BJ (cell line): Measurements from ENCODE around the gene RRAS. TPM values are rescaled to one million over a fixed set of nuclear protein-coding genes. Genes with fewer than 3 reads are reported as not detected.

Experiments
- CTCF ChIA-PET: fragments of 350-600 bp; formaldehyde crosslinking; extraction: SDS; loops from one replicate; lab custom pipeline; 2021; ENCODE audit warnings: antibody characterized with exemption, inconsistent platforms; lab: Yijun Ruan, JAX
- POLR2A ChIA-PET: fragments of 300-600 bp; sonication (Branson Sonifier 250); formaldehyde crosslinking; extraction: SDS; loops from one replicate; lab custom pipeline; 2021; ENCODE audit warnings: antibody characterized with exemption; lab: Charles Lee
- DNase-seq: peaks from one replicate; pipeline ENCODE4 v3.0.0-alpha.2; 2011; ENCODE audit warnings: low read depth
- H3K27me3 ChIP-seq: 2 replicates; pipeline ENCODE4 v1.6.0; 2011; ENCODE audit warnings: low read length; ENCODE audit not compliant: control insufficient read depth, insufficient read depth
- H3K36me3 ChIP-seq: 2 replicates; pipeline ENCODE4 v1.5.1; 2011; ENCODE audit warnings: low read length; ENCODE audit not compliant: control insufficient read depth, insufficient read depth
- H3K4me3 ChIP-seq: 2 replicates; pipeline ENCODE4 v1.5.1; 2011; ENCODE audit warnings: low read depth, mild to moderate bottlenecking, control low read depth, low read length
- polyA plus RNA-seq: library from polyadenylated mRNA; depleted of rRNA; stranded (reverse); fragments of >200 nt; gene quantifications from 2 replicates; pipeline ENCODE4 v1.2.3, GENCODE V29; 2011
- TF ChIP-seq, protein P1 (sequence below): IDR thresholded peaks from 2 replicates; pipeline ENCODE4 v1.5.1; 2011; ENCODE audit warnings: low read depth, mild to moderate bottlenecking, control low read depth, inconsistent platforms, low read length, moderate library complexity; ENCODE audit not compliant: insufficient read depth

RRAS gene
- polyA plus RNA-seq, 1 experiment, result 186 TPM

GRCh38 chr19:49645995-49646394, 6.1 kb upstream of the RRAS start:
- TF ChIP-seq, protein P1, sequence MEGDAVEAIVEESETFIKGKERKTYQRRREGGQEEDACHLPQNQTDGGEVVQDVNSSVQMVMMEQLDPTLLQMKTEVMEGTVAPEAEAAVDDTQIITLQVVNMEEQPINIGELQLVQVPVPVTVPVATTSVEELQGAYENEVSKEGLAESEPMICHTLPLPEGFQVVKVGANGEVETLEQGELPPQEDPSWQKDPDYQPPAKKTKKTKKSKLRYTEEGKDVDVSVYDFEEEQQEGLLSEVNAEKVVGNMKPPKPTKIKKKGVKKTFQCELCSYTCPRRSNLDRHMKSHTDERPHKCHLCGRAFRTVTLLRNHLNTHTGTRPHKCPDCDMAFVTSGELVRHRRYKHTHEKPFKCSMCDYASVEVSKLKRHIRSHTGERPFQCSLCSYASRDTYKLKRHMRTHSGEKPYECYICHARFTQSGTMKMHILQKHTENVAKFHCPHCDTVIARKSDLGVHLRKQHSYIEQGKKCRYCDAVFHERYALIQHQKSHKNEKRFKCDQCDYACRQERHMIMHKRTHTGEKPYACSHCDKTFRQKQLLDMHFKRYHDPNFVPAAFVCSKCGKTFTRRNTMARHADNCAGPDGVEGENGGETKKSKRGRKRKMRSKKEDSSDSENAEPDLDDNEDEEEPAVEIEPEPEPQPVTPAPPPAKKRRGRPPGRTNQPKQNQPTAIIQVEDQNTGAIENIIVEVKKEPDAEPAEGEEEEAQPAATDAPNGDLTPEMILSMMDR, result no peak
- Histone ChIP-seq H3K27me3 (no peaks in the 10 kb centered on the region), H3K4me3 (no peak overlapping the region), H3K36me3 (peaks cover 28% of the 10 kb centered on the region)
- no peak for DNase-seq
- POLR2A ChIA-PET, result no interaction called here
- CTCF ChIA-PET, result interaction anchor here (1.1 to 1.3 kb wide), 2 partner anchors 26 to 35 kb away, joined by 3 read pairs; no protein-coding TSS in a partner anchor

DNA sequence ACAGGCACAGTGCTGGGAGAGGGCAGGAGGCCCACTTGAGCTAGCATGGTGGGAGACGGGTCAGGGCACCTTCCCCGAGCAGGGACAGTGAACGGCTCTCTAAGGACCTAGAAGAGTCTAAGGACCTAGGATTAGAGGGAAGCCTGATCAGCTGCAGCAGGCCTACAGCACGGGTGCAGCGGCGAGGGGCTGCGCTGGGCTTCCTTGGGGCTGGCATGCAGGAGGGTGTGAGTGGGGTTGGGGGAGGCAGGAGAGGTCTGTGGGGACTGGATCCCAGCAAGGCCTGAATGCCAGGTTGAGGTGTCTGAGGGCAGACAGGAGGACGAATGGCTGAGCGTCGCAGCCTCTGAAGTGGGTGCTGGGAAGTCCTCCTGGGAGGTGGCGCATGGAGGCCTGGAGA, 5.6 kb upstream of the RRAS start:
- H3K27me3 ChIP-seq, result no peaks in the 10 kb centered on the region
- TF ChIP-seq, protein P1, result no peak
- ChIA-PET CTCF (interaction anchor here (1.1 to 1.3 kb wide), 3 partner anchors 11 to 36 kb away, joined by 3 to 4 read pairs (median 3); no protein-coding TSS in a partner anchor), POLR2A (no interaction called here)
- peaks cover 28% of the 10 kb centered on the region for H3K36me3 ChIP-seq
- no peak for DNase-seq
- no peak overlapping the region for H3K4me3 ChIP-seq

DNA sequence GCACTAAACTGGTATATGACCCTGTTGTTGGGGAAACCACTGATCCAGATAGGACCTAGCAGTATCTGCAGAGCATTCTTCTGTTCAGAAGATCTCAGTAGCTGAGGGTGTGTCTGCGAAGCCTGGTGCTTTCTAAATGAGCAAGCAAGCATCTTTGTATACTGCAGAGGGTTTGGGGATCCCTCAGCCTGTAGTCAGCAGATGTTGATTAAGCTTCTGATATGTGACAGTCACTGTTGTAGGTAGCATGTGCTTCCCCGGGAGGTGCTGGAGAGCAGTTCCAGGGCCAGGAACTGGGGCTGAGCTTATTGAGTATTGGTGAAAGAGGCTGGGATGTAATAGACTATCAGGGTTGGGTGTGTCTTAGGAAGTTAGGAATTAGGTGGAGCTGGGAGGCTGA, 3.5 kb upstream of the RRAS start:
- POLR2A ChIA-PET, result no interaction called here
- no peak overlapping the region; the same call in 1 of the 2 replicates for H3K4me3 ChIP-seq
- CTCF ChIA-PET, result interaction anchor here (0.6 to 2.0 kb wide), 4 partner anchors 20 to 73 kb away, joined by 3 to 9 read pairs (median 5); no protein-coding TSS in a partner anchor

DNA sequence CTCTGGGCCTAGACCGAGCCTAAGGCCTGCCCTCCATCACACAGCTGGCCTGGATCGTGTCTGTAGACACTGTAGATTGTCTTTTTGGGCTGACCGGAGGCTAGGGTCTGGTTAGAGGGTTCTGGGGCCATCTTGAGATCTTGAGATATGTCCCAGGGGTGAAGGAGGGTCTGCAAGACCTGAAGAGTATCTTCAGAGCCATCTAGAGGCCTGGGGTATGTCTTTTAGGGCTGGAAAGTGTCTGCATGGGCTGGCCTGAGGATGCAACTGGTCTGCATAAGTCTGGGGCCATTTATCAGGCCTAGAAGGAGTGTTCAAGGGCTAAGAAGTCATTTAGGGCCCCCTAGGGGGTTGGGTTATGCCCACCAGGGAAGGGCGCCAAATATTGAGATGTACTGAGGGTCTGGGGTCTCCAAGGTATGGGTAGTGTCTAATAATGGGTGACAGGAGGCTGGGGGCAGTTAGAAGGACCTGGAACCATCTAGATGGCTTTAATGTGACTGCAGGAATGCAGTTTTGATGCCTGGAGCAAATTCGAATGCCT, 2.6 kb upstream of the RRAS start:
- POLR2A ChIA-PET, result interaction anchor here (0.6 to 1.0 kb wide), 4 partner anchors 17 to 155 kb away, joined by 3 to 5 read pairs (median 4); no protein-coding TSS in a partner anchor
- TF ChIP-seq, protein P1, result no peak
- DNase-seq, result no peak
- peaks cover 23% of the 10 kb centered on the region for H3K36me3 ChIP-seq
- CTCF ChIA-PET, result interaction anchor here (2.0 kb wide), 2 partner anchors 30 to 72 kb away, joined by 6 to 9 read pairs; no protein-coding TSS in a partner anchor
- peak overlapping the region; percentile 71 for H3K4me3 ChIP-seq
- H3K27me3 ChIP-seq, result no peaks in the 10 kb centered on the region

More for the DNA sequence above, 3.5 kb upstream of the RRAS start:
- Histone ChIP-seq H3K27me3 (no peaks in the 10 kb centered on the region), H3K36me3 (peaks cover 24% of the 10 kb centered on the region)
- no peak for DNase-seq
- TF ChIP-seq, protein P1, result no peak

GRCh38 chr19:49641688-49642491, 1.9 kb upstream of the RRAS start, which contains the start of gene SCAF1:
Gene SCAF1 (plus strand): TSS chr19:49642209. CDS start chr19:49645027, 2,818 bp downstream.
- POLR2A ChIA-PET, result interaction anchor here (0.6 to 1.0 kb wide), 6 partner anchors 18 to 154 kb away, joined by 3 to 8 read pairs (median 4); no protein-coding TSS in a partner anchor
- Histone ChIP-seq H3K36me3 (peaks cover 17% of the 10 kb centered on the region), H3K4me3 (peak within 1 kb of the TSS; percentile 71), H3K27me3 (no peaks in the 10 kb centered on the region)
- TF ChIP-seq, protein P1, result no peak
- peak; percentile 97 for DNase-seq
- CTCF ChIA-PET, result interaction anchor here (0.6 to 2.0 kb wide), 4 partner anchors 31 to 72 kb away, joined by 3 to 9 read pairs (median 6); no protein-coding TSS in a partner anchor
